Measurements from ENCODE around the gene DECR2. TPM values are rescaled to one million over a fixed set of nuclear protein-coding genes. Genes with fewer than 3 reads are reported as not detected.

Gene DECR2
- total RNA-seq, 2 donors from 2014 or later = 11.2 to 12.9 TPM

DNA sequence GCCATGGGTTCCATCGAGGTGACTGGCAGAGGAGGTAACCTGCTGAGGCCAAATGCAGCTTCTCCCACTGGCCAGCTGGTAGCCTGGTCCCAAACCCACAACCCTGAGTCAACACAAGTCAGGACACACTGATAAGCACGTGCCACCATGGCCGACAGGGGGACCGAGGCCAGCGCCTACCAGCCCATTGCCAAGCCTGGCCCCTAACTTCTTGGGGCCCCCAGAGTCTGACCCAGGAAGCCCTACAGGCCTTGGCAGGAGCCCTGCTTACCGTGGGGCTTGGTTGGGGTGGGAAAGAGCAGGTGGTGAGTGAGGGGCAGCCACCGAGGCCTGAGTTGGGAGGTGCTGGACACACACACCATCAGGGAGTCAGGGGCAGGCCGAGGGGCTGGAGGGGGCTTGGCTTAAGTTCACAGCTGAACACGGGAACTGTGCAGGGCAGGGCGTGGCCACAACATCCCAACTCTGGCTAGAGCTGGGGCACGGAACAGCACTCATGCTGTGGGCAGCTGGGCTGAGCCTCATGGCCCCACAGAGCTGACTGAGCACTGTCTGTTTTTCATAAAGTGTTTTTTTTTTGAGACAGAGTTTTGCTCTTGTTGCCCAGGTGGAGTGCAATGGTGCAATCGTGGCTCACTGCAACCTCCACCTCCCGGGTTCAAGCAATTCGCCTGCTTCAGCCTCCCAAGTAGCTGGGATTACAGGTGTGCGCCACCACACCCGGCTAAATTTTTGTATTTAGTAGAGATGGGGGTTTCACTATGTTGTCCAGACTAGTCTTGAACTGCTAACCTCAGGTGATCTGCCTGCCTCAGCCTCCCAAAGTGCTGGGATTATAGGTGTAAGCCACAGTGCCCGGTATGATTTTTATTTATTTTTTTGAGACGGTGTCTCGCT, 36.8 kb upstream of the DECR2 start:
- no peak for DNase-seq (ENCODE audit: low spot score)
- intact Hi-C loops (cut with DNase I) = no loop called here

DNA sequence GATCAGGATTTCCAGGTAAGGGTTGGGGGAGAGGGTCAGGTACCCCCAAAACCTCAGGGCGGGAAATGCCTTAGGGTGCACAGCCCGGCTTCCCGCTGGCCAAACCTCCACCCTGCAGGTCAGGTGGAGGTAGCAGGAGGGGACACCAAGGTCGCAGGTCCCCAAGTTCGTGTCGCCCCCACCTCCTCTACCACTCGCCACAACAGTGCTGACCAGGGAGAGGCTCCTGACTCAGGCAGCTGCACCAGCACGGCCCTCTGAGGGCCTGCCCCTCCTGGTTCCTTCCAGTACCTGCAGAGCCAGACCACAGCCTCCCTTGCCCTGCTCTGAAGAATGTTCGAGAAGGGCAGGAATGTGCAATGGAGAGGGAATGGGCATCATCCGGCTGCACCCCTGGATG, 35.2 kb upstream of the DECR2 start:
- no peak for DNase-seq (ENCODE audit: low spot score)
- intact Hi-C loops (cut with DNase I) = no loop called here

DNA sequence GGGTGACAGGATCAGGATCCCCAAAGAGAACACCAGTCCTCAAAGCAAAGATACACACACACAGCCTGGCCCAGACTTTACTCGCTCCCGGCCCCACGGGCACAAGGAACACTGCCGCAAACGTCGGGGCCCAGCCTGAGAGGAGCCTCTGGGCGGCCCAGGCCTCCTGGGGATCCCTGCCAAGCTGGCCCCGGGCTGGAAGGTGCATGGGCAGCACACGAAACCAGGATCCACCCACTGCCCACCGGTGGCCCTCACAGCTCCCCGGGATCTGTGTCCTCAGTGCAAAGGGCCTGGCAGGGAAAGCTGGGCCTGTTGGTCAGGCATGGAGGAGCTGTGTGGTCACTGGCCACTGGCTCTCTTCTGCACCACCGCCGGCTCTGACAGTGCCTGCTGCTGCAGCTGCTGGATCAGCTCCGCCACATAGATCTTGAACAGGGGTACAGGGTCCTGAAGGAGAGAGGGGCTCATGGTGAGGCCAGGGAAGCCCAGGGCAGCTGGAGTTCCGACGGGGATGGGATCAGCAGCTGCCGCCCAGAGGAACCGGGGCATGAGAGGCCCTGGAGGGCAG, 34.3 kb upstream of the DECR2 start:
- DNase-seq (ENCODE audit: low spot score) = no peak
- intact Hi-C loops (cut with DNase I) = no loop called here

DNA sequence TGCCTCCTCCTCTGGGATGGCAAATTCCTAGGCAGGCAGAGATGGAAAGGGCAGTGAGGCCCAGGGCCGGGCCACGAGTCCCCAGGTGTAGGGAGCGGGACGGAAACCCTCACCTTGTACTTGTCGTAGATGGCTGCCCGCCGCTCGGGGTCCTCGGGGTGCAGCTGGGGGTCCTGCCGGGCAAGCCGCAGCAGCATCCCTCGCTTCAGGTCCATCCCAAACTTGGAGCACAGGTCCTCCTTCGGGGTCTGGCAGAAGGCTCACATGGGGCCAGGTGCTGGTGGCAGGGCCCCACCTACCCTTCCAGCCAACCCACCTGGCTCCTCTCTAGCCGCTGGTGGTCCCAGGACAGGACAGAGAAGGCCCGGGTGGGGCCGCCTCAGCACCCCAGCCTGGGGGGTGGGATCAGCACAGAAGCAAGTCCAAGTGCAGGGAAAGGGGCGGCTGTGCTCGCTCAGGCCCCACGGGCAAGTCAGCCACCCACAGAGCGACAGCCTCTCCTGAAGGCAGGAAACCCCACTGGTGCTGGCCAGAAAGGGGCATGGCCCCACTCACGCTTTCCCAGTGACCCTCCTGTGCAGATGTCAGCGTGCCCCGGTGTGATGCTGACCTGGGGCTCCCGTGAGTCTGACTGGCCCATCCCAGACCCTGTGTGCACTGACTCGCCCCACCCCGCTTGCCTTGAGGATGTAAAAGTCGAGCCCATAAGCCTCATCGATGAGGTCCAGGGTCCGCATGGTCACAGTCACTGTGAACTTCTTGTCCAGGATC, 33.1 kb upstream of the DECR2 start:
- DNase-seq (ENCODE audit: low spot score) = no peak
- intact Hi-C loops (cut with DNase I) = no loop called here

DNA sequence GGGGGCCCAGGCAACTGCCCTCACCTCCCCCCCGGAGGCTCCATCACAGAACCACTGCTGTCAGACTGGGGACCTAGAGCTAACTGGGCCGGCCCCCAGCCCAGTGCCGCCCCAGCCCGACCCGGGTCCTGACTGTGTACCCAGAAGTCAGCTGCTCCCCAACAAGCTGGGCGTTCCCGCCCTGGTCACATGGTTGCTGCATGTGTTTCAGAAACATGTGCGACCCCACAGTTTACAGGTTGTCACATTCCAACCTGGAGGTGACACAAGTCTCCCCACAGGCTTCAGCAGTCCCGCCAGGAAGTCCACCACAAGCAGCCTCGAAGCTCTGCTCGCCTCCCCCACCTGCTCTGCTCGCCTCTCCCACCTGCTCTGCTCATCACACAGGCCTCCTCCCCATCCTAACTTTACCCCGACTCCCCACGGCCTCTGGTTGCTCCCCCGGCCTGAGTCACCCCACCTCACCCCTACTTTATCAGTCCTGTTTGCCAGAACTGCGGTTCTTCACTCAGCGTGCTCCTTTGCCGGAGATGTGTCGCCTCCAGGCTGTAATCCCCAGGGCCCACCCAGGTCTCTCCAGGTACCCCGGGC, 32.3 kb upstream of the DECR2 start:
- peak; percentile 79 for DNase-seq (ENCODE audit: low spot score)
- intact Hi-C loops (cut with DNase I) = no loop called here

DNA sequence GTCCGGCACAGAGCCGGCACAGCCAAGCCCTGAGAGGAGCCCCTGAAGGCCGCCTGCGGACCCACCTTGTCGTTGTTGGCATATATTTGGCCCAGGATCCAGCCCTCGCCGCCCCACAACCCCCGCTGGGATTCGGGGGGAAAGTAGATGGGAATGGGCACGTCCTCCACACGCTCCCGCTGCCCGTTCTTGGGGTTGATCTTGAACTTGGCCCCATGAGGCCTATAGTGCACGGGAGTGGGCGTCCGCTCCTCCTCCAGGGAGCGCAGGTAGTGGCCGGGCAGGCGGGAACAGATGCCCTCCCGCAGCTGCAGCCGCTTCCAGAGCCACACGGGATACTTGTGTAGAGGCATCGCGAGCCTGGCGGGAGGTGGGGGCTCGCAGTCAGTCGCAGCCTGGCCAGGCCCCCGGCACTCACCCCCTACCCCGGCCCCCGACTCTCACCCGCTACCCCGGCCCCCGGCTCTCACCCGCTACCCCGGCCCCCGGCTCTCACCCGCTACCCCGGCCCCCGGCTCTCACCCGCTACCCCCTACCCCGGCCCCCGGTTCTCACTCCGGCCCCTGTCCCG, 31.7 kb upstream of the DECR2 start:
- intact Hi-C loops (cut with DNase I) = no loop called here
- DNase-seq (ENCODE audit: low spot score) = peak; percentile 78

DNA sequence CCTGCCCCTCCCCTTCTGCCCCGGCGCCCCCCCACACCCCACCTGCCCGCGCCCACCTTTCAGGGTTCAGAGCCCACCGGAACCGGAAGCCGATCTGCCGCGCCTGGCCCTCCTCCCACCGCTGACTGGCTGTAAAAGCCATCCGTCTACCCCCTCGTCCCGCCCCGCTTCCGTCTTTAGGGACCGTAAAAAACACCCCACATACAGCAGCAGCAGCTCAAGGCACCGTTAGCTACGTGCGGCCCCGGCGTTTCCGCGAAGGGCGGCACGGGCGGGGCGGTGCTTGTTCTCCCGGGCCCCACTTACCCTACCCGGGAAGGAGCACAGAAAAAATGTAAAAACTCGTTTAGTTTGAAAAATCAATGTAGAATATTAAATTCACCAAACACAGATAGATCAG, 31.2 kb upstream of the DECR2 start, which contains the start of gene MRPL28:
Gene MRPL28 (minus strand): TSS at position 96 of the 400 bp plus-strand sequence. CDS start 320 bp downstream, outside the sequence.
- peak; percentile 98 for DNase-seq (ENCODE audit: low spot score)
- intact Hi-C loops (cut with DNase I) = no loop called here

DNA sequence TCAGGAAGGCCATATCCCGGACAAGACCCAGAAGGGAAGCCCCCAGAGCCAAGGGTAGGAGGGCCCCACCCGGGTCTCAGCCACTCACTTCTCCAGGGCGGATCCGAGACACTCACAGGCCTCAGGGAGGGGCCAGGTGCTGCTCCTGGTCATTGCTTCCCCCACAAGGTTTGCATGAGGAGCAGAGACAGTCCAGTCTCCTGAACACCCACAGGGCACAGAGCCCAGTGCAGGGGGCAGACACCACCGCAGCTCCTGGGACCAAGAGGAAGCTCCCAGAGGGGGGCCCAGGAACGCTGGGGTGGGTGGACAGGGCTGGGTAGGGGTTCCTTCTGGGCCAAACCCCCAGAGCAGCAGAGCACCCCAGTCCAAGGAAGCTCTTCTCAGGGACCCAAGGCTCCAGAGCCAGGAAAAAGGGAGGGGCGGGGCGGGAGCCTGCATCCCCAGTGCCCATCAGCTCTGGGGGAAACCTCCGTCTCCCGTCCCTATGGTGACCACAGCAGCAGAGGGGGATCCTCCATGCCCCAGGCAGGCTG, 30.6 kb upstream of the DECR2 start:
- intact Hi-C loops (cut with DNase I) = loop anchor here in 1 of 2 donors (1.0 kb wide), 1 partner anchor 36 kb away; no protein-coding TSS in a partner anchor
- no peak for DNase-seq (ENCODE audit: low spot score)

DNA sequence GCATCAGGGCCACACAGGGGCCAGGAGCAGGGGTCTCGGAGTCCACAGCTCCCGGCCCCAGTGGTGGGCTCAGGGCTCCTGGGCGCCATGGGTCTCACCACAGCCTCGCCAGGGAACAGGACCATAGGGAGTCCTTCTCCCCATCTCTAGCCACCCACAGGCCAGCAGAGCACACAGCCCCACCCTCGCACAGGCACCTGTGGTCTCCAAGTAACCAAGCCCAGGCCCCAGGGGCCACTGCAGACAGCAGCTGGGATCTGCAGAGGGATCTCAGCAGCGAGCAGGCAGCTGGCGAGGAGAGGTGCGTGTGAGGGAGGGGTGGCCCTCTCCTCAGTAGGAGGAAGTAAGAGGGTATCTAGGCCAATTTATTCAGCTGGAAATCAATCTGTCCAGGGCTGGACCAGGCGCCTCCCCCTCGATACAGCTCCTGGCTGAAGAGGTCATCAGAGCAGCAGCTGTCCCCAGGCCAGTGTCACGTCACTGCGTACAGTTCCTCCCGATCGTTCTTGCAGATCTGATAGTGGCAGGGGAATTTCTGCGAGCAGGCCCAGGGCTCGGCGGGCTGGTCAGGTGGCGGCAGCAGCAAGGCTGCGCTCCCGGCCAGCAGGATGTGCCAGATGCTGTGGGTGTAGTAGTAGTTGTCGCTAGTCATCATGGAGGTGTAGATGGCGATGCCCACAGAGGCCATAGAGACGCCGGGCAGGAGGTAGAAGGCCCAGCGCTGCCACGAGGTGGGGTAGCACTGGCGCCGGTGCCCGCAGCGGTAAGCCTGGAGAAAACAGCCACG, 30.0 kb upstream of the DECR2 start:
- DNase-seq (ENCODE audit: low spot score) = no peak
- intact Hi-C loops (cut with DNase I) = loop anchor here in 1 of 2 donors (1.0 kb wide), 1 partner anchor 36 kb away; no protein-coding TSS in a partner anchor

DNA sequence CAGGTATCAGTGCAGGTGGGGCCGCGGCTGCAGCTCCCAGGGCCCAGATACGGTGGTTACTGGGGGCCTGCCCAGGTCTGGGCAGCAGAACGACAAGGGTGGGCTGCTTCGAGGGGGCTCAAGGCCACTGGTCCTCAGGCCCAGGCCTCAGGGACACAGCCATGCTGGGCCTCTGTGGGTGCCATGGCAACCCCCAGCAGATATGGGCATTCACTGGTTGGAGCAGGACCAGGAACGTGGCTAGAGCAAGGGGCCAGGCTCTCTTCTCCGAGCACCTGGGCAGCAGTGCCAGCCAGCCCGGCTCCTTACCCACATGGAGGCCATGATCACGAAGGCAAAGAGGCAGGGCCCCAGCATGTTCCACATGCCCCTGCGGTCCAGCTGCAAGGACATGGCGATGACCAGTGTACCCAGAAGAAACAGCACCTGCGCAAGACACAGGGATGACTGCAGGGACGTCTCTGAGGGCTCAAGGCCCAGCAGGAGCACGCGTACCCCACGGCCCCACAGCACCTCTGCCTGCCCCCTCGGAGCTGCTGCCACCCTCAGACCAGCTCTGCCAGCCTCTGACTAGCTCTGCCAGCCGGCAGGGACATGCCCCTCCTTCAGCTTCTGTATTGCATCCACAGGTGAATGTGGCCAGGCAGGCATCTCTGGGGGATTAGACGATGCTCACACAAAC, 29.2 kb upstream of the DECR2 start:
- intact Hi-C loops (cut with DNase I) = no loop called here
- no peak for DNase-seq (ENCODE audit: low spot score)

DNA sequence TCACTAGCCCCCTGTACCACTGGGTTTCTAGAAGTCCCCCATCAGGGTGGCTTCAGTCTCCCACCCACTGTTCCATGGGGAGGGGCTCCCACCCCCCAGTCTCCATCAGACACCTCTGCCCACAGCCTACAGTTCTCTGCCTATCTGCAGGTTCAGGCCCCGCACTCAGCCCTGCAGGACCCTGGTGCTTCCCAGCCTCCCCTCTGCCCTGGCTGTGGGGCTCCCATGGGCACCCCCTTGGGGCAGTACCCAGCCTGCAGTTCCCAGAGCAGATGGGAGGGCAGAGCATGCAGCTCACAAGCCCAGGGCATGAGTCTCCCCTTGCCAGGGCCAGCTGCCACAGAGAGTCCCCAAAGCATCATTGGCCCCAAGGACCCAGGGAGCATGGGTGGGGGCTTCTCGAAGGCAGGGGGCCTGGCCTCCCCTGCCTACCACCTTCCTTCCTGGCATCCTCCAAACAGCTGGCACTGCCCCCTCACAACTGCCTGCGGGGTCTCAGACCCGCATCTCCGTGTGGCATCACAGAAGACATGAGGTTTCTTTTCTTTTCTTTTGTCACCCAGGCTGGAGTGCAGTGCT, 28.6 kb upstream of the DECR2 start:
- DNase-seq (ENCODE audit: low spot score) = no peak
- intact Hi-C loops (cut with DNase I) = no loop called here

DNA sequence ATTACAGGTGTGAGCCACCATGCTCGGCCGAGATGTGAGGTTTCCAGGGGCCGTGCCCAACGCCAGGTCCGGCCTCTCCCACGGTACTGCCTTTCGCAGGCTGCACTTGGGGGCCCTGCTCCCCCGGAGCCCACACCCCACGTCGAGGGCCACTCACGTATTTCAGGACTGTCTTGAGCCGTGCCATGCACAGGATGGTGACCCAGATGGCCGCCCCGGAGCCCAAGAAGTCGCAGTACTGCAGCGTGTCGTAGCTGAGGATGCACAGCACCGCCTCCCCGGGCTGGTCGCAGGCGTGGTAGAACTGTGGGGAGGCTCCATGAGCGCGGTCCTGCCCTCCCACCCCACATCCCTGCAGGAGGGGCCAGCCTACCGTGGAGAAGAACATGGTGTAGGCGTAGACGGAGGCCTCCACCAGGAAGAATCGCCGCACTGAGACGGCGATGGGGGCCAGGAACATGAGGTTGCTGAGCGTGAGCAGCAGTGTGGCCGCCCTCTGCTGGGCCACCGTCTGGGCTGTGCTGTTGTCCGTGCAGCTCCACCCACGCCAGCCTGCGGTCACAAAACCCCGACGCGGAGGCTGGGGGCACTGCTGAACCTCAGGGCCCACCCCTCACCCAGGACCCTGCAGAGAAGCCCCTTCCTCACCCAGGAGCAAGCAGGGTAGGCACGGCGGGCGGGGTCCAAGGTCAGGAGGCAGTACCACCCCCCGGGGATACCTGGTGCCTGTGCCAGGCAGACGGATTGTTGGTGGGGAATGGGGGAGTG, 27.7 kb upstream of the DECR2 start:
- intact Hi-C loops (cut with DNase I) = no loop called here
- DNase-seq (ENCODE audit: low spot score) = peak; percentile 74

DNA sequence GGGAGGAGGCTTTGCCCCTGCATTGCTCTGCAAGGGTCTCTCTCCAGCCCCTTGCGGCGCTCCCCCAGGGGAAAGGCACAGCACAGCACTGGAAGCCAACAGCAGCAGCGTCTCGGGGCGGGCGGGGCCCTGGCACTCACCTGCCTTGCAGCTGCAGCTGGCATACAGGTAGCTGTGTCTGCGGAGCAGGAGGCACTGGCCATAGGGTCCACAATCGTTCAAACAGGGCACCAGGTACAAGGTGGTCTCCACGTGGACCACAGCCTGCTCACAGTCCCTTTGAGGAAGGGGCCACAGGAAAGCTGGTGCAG, 27.1 kb upstream of the DECR2 start:
- intact Hi-C loops (cut with DNase I) = no loop called here
- DNase-seq (ENCODE audit: low spot score) = no peak

DNA sequence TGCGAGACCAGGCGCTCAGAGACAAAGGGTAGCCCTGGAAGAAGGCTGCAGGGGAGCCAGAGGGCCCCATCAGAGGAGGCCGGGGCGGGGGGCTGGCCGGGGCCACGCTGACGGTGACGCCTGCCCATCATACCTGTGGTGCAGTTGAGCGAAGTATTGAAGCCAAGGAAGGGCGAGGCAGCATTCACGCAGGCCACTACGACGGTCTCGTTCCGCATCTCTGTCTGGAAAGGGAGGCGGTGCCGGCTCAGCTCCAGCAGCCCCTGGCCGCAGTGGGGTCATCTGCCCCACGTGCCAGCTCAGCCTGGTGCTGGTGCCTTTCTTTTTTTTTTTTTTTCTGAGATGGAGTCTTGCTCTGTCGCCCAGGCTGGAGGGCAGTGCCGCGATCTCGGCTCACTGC, 26.5 kb upstream of the DECR2 start:
- no peak for DNase-seq (ENCODE audit: low spot score)
- intact Hi-C loops (cut with DNase I) = no loop called here

DNA sequence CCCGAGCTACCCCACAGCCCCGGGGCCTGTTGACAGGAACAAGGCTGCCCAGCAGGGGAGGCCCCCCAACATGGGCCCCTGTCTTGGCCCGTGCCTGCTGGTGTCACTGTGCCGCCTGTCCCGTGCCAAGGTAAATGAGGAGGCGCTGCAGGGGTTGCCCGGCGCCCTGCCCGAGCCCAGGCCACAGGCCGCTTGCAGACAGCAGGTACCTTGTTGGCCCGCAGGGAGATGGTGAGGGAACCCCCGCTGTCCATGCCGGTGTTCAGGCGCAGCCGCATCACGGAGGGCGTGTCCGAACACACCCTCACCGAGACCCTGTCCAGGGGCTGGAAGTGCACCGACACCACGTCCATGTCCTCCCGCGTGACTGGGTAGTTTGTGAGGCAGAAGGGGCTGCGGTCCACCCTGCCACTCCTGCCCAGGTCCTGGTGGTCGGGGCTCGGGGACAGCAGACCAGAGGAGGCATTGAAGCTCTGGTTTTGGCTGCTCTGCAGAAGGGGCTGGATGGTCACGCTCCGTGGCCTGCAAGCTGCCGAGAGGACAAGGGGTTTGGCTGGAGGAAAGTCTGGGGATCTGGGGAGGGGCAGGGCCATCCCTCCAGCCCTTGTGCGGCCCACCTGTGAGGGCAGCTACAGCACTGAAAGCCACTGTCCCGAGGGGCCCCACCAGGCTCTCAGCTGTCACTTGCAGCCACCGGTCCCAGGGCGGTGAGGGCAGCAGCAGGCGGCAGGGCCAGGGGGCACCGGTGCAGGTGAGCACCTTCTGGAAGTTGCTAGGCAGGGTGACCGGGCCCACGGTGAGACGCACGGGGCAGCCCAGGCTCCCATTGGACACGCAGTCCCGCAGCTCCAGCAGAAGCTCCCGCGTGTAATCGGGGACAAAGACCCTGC, 25.5 kb upstream of the DECR2 start:
- DNase-seq (ENCODE audit: low spot score) = no peak
- intact Hi-C loops (cut with DNase I) = no loop called here
